ENCODE data around the gene GP1BB.

GP1BB gene

GRCh38 chr22:19758896-19759426 is 35.6 kb downstream of the GP1BB start:
- ChIA-PET CTCF (interaction anchor here (0.8 to 1.8 kb wide), 4 partner anchors 18 to 152 kb away, joined by 4 read pairs; no protein-coding TSS in a partner anchor), POLR2A (no interaction called here)
- no peak overlapping the region for H3K4me3 ChIP-seq (ENCODE audit: low read depth, low read length)
- no peak for TF ChIP-seq CTCF (IDR thresholded peaks at IDR 0.05; ENCODE audit: insufficient read depth, low read length, missing control alignments)
- no peak for DNase-seq (ENCODE audit: low read depth, low spot score)

- POLR2A ChIA-PET: no interaction called here
- DNase-seq (ENCODE audit: low read depth, low spot score): no peak
- H3K4me3 ChIP-seq (ENCODE audit: low read depth, low read length): peak overlapping the region; percentile 8; the same call in 1 of the 2 replicates
- TF ChIP-seq CTCF (IDR thresholded peaks at IDR 0.05; ENCODE audit: insufficient read depth, low read length, missing control alignments): no peak
- CTCF ChIA-PET: interaction anchor here (0.8 to 1.8 kb wide), 4 partner anchors 18 to 152 kb away, joined by 4 read pairs; no protein-coding TSS in a partner anchor
Observed at GRCh38 chr22:19759427-19760057, 36.2 kb downstream of the GP1BB start.

GRCh38 chr22:19760058-19760950 is 37.0 kb downstream of the GP1BB start, which contains the start of gene TBX1:
TBX1 (plus strand) TSS chr22:19760778; CDS start chr22:19760844, 66 bp downstream.
- peak within 1 kb of the TSS; percentile 47 for H3K4me3 ChIP-seq (ENCODE audit: low read depth, low read length)
- ChIA-PET POLR2A (no interaction called here), CTCF (interaction anchor here (1.0 to 1.8 kb wide), 3 partner anchors 19 to 151 kb away, joined by 4 read pairs; no protein-coding TSS in a partner anchor)
- DNase-seq (ENCODE audit: low read depth, low spot score): no peak
- TF ChIP-seq CTCF (IDR thresholded peaks at IDR 0.05; ENCODE audit: insufficient read depth, low read length, missing control alignments): no peak

- ChIA-PET CTCF (no interaction called here), POLR2A (no interaction called here)
- no peak for TF ChIP-seq CTCF (IDR thresholded peaks at IDR 0.05; ENCODE audit: insufficient read depth, low read length, missing control alignments)
- no peak for DNase-seq (ENCODE audit: low read depth, low spot score)
- peak overlapping the region; percentile 47 for H3K4me3 ChIP-seq (ENCODE audit: low read depth, low read length)
Observed at GRCh38 chr22:19760951-19761724, 37.8 kb downstream of the GP1BB start.

- H3K4me3 ChIP-seq (ENCODE audit: low read depth, low read length): peak overlapping the region; percentile 38
- no peak for TF ChIP-seq CTCF (IDR thresholded peaks at IDR 0.05; ENCODE audit: insufficient read depth, low read length, missing control alignments)
- CTCF ChIA-PET: interaction anchor here (1.7 kb wide), 1 partner anchor 10 kb away, joined by 5 read pairs; no protein-coding TSS in a partner anchor
- no peak for DNase-seq (ENCODE audit: low read depth, low spot score)
- POLR2A ChIA-PET: no interaction called here
Observed at GRCh38 chr22:19761725-19762567, 38.6 kb downstream of the GP1BB start.
